Large intestine (tissue), 3 donors: Measurements from ENCODE around the gene CEP350. TPM values are rescaled to one million over a fixed set of nuclear protein-coding genes. Genes with fewer than 3 reads are reported as not detected.
"Not testable (repeated sequence)": the region's sequence is repeated elsewhere in the genome, so short reads cannot be mapped to it uniquely, and the experiment has no call there.

Experiments used
- DNase-seq, 2 donors: peaks; one replicate each; pipeline versions ENCODE4 v3.0.0 to v3.0.0-alpha.2; 2013
- H3K27ac ChIP-seq: one replicate; pipeline ENCODE4 v1.5.1; 2013; ENCODE audit warnings: low read length
- H3K27me3 ChIP-seq: 2 replicates; pipeline ENCODE4 v1.6.1; 2013; ENCODE audit warnings: low read length; ENCODE audit not compliant: control insufficient read depth, insufficient read depth
- H3K36me3 ChIP-seq: 2 replicates; pipeline ENCODE4 v1.6.1; 2013; ENCODE audit warnings: low read length; ENCODE audit not compliant: control insufficient read depth, insufficient read depth
- H3K4me1 ChIP-seq: one replicate; pipeline ENCODE4 v1.6.1; 2013; ENCODE audit warnings: low read length; ENCODE audit not compliant: control insufficient read depth, insufficient read depth
- H3K4me3 ChIP-seq: one replicate; pipeline ENCODE4 v1.5.1; 2013; ENCODE audit warnings: low read length
- H3K9me3 ChIP-seq: one replicate; pipeline ENCODE4 v1.6.1; 2013; ENCODE audit warnings: mild to moderate bottlenecking, low read depth, low read length, moderate library complexity; ENCODE audit not compliant: control insufficient read depth
- WGBS: methylation state at CpG from one replicate; pipeline ENCODE4 v1.1.5; 2013; ENCODE audit warnings: low lambda C conversion rate; ENCODE audit not compliant: insufficient coverage; 5-methylcytosine and 5-hydroxymethylcytosine counted together
- polyA plus RNA-seq: library from polyadenylated mRNA; unstranded; fragments of 120-200 nt; gene quantifications from one replicate; pipeline ENCODE4 v1.2.1, GENCODE V29; 2013

The CEP350 gene
- polyA plus RNA-seq, 1 donor: 34.2 TPM

DNA sequence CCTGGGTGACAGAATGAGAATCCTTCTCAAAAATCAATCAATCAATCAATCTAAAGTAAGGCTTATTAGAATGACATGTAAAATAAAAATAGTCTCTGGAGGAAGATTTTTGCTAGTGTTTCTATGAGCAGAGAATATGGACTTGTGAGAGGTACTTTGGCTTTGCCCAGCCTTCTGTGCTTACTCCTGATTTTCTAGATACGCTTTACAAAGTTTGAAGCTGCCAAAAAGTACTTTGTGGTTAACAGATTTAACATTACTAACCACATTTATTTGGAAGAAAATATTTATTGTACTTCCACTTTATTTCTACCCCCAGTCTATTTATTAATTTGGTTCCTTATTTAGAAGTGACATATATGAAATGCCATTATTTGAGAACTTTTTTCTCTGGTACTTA, 41.0 kb downstream of the CEP350 start:
- no peak for DNase-seq
- Histone ChIP-seq H3K4me3 (no peak overlapping the region), H3K36me3 (peaks cover 30% of the 10 kb centered on the region), H3K27ac (no peak overlapping the region), H3K4me1 (no peaks in the 10 kb centered on the region), H3K27me3 (no peaks in the 10 kb centered on the region), H3K9me3 (no peaks in the 10 kb centered on the region)
- no CpG with 5 or more reads among the region's 1 CpG for WGBS

DNA sequence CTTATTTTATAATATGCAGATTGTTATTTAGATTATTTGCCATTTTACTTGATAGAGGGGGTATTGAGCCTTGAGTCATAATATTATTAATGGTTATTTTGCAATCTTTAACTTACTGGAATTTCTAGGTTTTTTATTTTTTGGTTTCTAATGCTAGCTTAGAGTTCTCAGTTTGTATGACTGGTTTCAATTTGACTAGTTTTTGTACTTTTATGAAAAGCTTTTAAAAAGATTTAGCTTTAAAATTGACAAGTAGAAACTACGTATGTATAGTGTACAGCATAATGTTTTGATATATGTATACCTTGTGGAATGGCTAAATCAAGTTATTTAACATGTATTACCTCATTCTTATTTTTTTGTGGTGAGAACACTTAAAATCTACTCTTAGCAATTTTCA, 41.5 kb downstream of the CEP350 start:
- Histone ChIP-seq H3K9me3 (no peaks in the 10 kb centered on the region), H3K36me3 (peaks cover 28% of the 10 kb centered on the region), H3K27me3 (no peaks in the 10 kb centered on the region), H3K4me1 (no peaks in the 10 kb centered on the region), H3K27ac (no peak overlapping the region), H3K4me3 (no peak overlapping the region)
- WGBS: no CpG with 5 or more reads among the region's 1 CpG
- no peak for DNase-seq

DNA sequence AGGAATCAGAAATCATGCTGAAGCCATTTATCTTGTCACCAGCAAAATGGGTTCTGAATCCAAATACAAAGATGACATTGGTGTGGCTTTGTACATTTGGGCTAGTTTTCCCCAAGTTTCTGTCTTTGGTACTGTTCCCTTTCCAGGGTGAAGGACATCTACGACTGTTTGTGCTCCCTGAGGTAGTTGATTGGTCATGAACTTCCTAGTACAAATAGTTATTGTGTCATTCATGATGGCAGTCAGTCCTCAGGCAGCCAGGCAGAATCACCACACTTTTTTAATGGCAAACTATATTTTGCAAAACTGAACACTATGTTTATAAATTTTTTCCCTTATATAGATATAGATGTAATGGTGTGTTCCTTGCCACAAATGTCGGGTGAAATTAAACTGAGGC, 46.0 kb downstream of the CEP350 start:
- WGBS: 100% methylated on average over 1 of the region's 2 CpGs
- no peak overlapping the region for H3K27ac ChIP-seq

DNA sequence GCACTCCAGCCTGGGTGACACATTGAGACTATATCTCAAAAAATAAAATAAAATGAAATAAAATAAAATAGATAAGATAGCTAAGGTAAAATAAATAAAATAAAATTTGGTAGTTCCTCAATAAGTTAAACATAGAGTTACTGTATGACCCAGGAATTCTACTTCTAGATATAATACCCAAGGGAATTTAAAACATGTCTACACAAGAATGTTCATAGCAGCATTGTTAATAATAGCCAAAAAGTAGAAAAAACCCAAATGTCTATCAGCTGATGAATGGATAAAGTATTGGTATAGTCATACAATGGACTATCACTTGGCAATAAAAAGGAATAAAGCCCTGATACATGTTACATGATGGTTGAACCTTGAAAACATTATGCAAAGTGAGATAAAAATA, 47.8 kb downstream of the CEP350 start:
- H3K9me3 ChIP-seq: no peaks in the 10 kb centered on the region
- no peak overlapping the region for H3K27ac ChIP-seq
- H3K36me3 ChIP-seq: peaks cover 38% of the 10 kb centered on the region
- no peaks in the 10 kb centered on the region for H3K27me3 ChIP-seq
- no peak overlapping the region for H3K4me3 ChIP-seq
- H3K4me1 ChIP-seq: no peaks in the 10 kb centered on the region
- DNase-seq: no peak

More for the DNA sequence above, 46.0 kb downstream of the CEP350 start:
- no peak overlapping the region for H3K4me3 ChIP-seq
- no peaks in the 10 kb centered on the region for H3K9me3 ChIP-seq
- no peak for DNase-seq
- H3K27me3 ChIP-seq: no peaks in the 10 kb centered on the region
- peaks cover 40% of the 10 kb centered on the region for H3K36me3 ChIP-seq
- no peaks in the 10 kb centered on the region for H3K4me1 ChIP-seq

DNA sequence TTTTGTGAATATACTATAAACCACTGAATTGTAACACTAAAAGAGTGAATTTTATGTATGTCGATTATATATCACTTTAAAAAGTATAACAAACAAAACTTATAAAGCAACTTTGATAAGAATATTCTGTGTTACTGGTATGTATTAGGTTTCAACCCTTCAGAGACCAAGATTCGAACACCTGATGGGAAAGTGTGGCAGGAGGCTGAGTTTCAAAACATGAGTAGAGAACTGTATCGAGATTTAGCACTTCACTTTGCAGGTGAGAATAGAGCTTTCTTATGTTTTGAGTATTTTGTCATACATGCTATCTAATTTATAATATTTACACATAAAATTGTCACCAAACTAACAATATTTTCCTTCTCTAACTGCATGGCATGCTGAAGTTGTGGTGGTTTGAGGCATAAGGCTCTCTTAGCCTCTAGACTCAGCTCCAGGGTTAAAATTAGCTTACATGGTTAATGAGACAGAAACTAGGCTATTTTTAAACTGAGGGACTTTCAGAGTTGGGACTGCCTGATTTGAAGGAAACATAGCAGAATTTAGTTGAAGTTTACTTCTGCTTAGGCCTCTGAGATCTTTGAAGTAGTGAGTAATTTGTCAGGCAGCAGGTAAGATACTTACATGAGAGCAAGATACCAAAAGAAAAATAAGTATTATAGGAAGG, 48.6 kb downstream of the CEP350 start:
- Histone ChIP-seq H3K9me3 (no peaks in the 10 kb centered on the region), H3K27me3 (no peaks in the 10 kb centered on the region), H3K4me3 (no peak overlapping the region), H3K27ac (no peak overlapping the region), H3K36me3 (peaks cover 39% of the 10 kb centered on the region), H3K4me1 (no peaks in the 10 kb centered on the region)
- 100% methylated on average over 2 of the region's 3 CpGs for WGBS
- no peak for DNase-seq

DNA sequence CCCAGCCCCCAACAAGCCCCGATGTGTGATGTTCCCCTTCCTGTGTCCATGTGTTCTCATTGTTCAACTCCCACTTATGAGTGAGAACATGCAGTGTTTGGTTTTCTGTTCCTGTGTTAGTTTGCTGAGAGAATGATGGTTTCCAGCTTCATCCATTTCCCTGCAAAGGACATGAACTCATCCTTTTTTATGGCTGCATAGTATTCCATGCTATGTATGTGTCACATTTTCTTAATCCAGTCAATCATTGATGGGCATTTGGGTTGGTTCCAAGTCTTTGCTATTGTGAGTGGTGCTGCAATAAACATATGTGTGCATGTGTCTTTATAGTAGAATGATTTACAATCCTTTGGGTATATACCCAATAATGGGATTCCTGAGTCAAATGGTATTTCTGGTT, 52.2 kb downstream of the CEP350 start:
- H3K27ac ChIP-seq, H3K4me1 ChIP-seq, H3K4me3 ChIP-seq, DNase-seq, H3K27me3 ChIP-seq, H3K9me3 ChIP-seq: not testable (repeated sequence)
- H3K36me3 ChIP-seq: peaks cover 29% of the 10 kb centered on the region
- WGBS: no CpG with 5 or more reads among the region's 1 CpG

DNA sequence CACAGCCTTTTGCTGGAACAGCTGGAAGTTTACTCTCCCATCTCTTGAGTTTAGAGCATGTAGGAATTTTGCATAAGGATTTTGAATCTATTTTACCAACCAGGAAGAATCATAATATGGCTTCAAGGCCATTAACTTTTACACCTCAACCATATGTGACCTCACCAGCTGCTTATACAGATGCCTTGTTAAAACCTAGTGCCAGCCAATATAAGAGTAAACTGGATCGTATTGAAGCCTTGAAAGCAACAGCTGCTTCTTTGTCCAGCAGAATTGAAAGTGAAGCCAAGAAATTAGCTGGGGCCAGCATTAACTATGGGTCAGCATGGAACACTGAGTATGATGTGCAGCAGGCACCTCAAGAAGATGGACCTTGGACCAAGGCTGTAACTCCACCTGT, 65.4 kb downstream of the CEP350 start:
- WGBS: 60% methylated on average over 1 of the region's 1 CpG
- H3K9me3 ChIP-seq: no peaks in the 10 kb centered on the region

DNA sequence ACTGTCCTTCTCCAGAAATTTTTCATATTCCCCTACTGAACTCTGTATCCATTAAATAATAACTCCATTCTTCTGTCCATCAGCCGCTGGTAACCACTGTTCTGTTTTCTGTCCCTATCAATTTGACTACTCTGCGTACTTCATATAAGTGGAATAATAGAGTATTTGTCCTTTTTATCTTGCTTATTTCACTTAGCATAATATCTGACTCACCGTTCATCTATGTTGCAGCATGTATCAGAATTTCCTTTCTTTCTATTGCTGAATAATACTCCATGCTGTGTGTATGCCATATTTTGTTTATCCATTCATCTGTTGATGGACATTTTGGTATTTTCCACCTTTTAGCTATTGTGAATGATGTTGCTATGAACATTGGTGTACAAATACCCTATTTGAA, 71.9 kb downstream of the CEP350 start:
- H3K9me3 ChIP-seq: no peaks in the 10 kb centered on the region
- DNase-seq: no peak
- 100% methylated on average over 2 of the region's 3 CpGs for WGBS
- H3K4me3 ChIP-seq: no peak overlapping the region
- no peaks in the 10 kb centered on the region for H3K4me1 ChIP-seq
- H3K36me3 ChIP-seq: peaks cover 41% of the 10 kb centered on the region
- H3K27ac ChIP-seq: no peak overlapping the region
- no peaks in the 10 kb centered on the region for H3K27me3 ChIP-seq

More for the DNA sequence above, 65.4 kb downstream of the CEP350 start:
- no peaks in the 10 kb centered on the region for H3K27me3 ChIP-seq
- DNase-seq: peak; percentile 9 to 40
- no peak overlapping the region for H3K27ac ChIP-seq
- H3K4me1 ChIP-seq: no peaks in the 10 kb centered on the region
- H3K4me3 ChIP-seq: no peak overlapping the region
- H3K36me3 ChIP-seq: peaks cover 48% of the 10 kb centered on the region

DNA sequence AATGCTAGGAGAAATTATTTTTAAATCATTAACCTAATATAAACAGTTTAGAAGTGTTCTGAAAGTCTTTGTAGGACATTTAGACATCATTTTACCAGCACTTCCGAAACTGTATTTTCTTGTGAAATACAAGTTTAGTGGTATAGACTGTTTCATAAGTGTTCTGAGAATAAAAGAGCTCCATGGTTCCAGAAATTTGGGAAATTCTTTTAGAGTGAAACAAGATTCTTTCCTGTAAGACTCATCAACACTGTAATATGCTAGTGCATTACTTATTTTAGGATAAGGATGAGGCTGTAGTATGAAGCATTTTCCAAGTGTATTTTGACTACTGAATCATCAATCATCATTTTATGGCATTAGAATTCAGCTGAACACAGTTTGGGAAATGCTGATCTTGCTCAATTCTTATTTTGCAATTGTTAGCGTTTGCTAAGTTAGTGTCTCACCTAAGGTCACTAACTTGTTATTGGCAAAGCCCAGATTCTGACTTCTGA, 73.4 kb downstream of the CEP350 start:
- WGBS: no CpG with 5 or more reads among the region's 2 CpGs
- H3K9me3 ChIP-seq: no peaks in the 10 kb centered on the region
- no peak overlapping the region for H3K27ac ChIP-seq
- no peak overlapping the region for H3K4me3 ChIP-seq
- no peaks in the 10 kb centered on the region for H3K4me1 ChIP-seq
- H3K27me3 ChIP-seq: no peaks in the 10 kb centered on the region
- no peak for DNase-seq
- H3K36me3 ChIP-seq: peaks cover 39% of the 10 kb centered on the region

DNA sequence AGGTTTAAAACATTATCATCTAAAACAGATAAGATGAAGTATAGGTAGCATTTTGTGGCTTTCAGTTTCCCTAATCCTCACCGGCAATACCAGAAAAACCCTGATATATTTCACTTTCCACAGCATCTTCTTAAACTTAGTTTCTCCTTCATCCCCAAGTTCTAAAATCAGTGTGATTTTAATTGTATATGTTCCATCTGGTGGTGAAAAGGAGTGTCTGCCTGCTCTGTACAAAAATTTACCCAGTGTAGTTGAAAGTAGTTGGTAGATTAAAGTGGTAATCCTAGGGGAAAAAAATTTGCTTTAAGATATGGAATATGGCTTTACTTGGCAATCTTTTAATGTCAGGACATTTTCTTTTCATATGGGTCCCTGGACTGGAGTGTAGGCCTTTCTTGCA, 74.3 kb downstream of the CEP350 start:
- peaks cover 40% of the 10 kb centered on the region for H3K36me3 ChIP-seq

DNA sequence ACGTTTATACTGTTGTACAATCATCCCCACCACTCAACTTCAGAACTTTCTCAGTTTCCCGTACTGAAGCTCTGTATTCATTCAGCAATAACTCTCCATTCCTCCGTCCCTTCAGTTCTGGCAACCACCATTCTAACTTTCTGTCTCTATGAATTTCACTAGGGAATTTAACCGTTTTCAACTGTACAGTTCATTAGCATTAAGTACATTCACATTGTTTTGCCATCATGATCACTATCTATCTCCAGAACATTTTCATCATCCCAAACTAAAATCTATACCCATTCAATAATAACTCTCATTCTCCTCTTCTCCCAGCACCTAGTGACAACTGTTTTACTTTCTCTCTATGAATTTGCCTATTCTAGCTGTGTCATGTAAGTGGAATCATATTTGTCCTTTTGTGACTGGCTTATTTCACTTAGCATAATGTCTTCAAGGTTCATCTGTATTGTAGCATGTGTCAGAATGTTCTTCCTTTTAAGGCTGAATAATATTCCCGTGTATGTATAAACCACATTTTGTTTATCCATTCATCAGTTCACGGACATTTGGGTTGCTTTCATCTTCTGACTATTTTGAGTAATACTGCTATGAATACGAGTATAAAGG, 75.0 kb downstream of the CEP350 start:
- no peak for DNase-seq
- 75% methylated on average over 6 of the region's 7 CpGs for WGBS
- H3K27me3 ChIP-seq: no peaks in the 10 kb centered on the region
- H3K27ac ChIP-seq: no peak overlapping the region
- H3K4me1 ChIP-seq: no peaks in the 10 kb centered on the region
- no peak overlapping the region for H3K4me3 ChIP-seq
- no peaks in the 10 kb centered on the region for H3K9me3 ChIP-seq
- H3K36me3 ChIP-seq: peaks cover 44% of the 10 kb centered on the region

More for the DNA sequence above, 74.3 kb downstream of the CEP350 start:
- no peak overlapping the region for H3K27ac ChIP-seq
- no CpG with 5 or more reads among the region's 1 CpG for WGBS
- no peak for DNase-seq
- H3K9me3 ChIP-seq: no peaks in the 10 kb centered on the region
- H3K4me1 ChIP-seq: no peaks in the 10 kb centered on the region
- H3K4me3 ChIP-seq: no peak overlapping the region
- H3K27me3 ChIP-seq: no peaks in the 10 kb centered on the region
